Gastroesophageal sphincter (tissue), 4 donors: ENCODE results near the gene FOXL3. TPM values are rescaled to one million over a fixed set of nuclear protein-coding genes. Genes with fewer than 3 reads are reported as not detected.
"Not testable (repeated sequence)": the region's sequence is repeated elsewhere in the genome, so short reads cannot be mapped to it uniquely, and the experiment has no call there.

ENCODE experiments used
- ATAC-seq: fragments of 150-250 bp; one replicate; pipeline ENCODE4 v1.9.1; 2016; ENCODE audit warnings: mild to moderate bottlenecking, moderate library complexity
- H3K27ac ChIP-seq, 4 donors: fragments of 200-600 bp; sonication (generic) in 3 of 4; 1 replicate in 3 of 4; 2 replicates in 1 of 4; pipeline ENCODE4 v1.5.1; 2016 to 2019
- H3K27me3 ChIP-seq: fragments of 200-600 bp; sonication (generic); one replicate; pipeline ENCODE4 v1.5.1; 2019
- H3K36me3 ChIP-seq, 2 donors: fragments of 200-600 bp; sonication (generic); one replicate each; pipeline ENCODE4 v1.5.1; 2019; ENCODE audit warnings: control low read depth in 1 of 2
- H3K4me1 ChIP-seq, 3 donors: fragments of 200-600 bp; sonication (generic); 1 replicate in 2 of 3; 2 replicates in 1 of 3; pipeline ENCODE4 v1.5.1; 2016 to 2019; ENCODE audit warnings: control low read depth in 2 of 3
- H3K4me3 ChIP-seq, 2 donors: fragments of 200-600 bp; sonication (generic); one replicate each; pipeline ENCODE4 v1.5.1; 2019; ENCODE audit warnings: mild to moderate bottlenecking in 1 of 2, moderate library complexity in 1 of 2
- H3K9me3 ChIP-seq, 3 donors: fragments of 200-600 bp; sonication (generic); one replicate each; pipeline ENCODE4 v1.5.1; 2017 to 2019; ENCODE audit warnings: control low read depth in 2 of 3
- EP300 ChIP-seq: sonication (generic); formaldehyde crosslinking; IDR thresholded peaks from one replicate; pipeline ENCODE4 v1.6.1; 2017; ENCODE audit warnings: antibody characterized with exemption, mild to moderate bottlenecking
- POLR2A ChIP-seq, 2 donors: fragments of 450-650 bp; IDR thresholded peaks; one replicate each; pipeline ENCODE4 v1.6.1; 2017; ENCODE audit warnings: antibody characterized with exemption in 2 of 2, mild to moderate bottlenecking in 2 of 2, moderate library complexity in 1 of 2
- POLR2AphosphoS5 ChIP-seq: sonication (generic); formaldehyde crosslinking; IDR thresholded peaks from one replicate; pipeline ENCODE4 v1.6.1; 2017; ENCODE audit warnings: antibody characterized with exemption
- whole genome bisulfite sequencing, 2 donors: methylation state at CpG; one replicate each; pipeline ENCODE4 v1.1.5; 2018; ENCODE audit warnings: low coverage in 1 of 2; 5-methylcytosine and 5-hydroxymethylcytosine counted together
- total RNA-seq, 4 donors: library from RNA; depleted of rRNA; stranded (reverse); fragments of >200 nt; gene quantifications; one replicate each; pipeline ENCODE4 v1.1.0, GENCODE V29; 2016
- TF ChIP-seq, protein P1 (sequence below), 4 experiments: fragments of 200-600 bp in 2 of 4; fragments of 450-650 bp in 2 of 4; sonication (generic) in 1 of 4; IDR thresholded peaks; one replicate each; pipeline ENCODE4 v1.5.1; 2017 to 2019; ENCODE audit warnings: antibody characterized with exemption in 4 of 4, mild to moderate bottlenecking in 2 of 4, moderate library complexity in 2 of 4

Gene FOXL3
- total RNA-seq, 4 donors from 2014 or later, result not detected

DNA sequence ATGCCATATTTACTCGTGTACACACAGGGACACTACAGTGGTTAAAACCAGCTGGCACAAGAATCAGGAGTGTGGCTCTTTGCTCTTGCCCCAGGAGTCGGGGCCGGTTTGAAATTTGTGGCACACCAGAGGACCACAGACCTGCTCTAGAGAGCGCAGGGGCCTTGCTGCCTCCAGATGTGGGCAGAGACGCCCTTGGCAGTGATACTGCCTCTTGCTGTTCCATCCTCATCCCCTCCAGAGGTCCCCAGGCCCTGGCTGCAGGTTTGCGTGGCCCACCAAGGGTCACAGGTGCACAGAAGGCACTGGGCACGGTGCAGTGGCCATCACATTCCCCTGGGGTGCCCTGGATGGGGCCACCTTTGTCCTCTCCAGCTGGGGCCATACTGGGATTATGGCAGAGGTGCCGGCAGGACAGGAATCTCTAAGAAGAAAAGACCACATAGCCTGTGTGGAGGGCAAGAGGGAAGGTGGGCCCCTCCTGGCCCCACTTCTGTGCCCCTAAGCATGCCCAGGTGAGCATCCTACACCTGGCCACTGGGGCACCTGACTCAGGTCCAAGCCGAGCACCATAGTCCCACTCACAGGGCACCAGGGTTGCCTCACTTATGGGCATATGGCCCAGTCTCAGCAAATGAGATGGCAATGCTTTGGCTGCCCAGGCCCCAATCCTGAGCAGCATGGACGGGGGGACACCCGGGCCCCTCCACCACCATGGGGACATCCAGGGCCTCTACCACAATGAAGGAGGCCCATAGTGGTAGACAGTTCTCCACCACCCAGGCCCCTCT is 45.6 kb downstream of the FOXL3 start:
- no peak for TF ChIP-seq POLR2AphosphoS5
- TF ChIP-seq, protein P1, sequence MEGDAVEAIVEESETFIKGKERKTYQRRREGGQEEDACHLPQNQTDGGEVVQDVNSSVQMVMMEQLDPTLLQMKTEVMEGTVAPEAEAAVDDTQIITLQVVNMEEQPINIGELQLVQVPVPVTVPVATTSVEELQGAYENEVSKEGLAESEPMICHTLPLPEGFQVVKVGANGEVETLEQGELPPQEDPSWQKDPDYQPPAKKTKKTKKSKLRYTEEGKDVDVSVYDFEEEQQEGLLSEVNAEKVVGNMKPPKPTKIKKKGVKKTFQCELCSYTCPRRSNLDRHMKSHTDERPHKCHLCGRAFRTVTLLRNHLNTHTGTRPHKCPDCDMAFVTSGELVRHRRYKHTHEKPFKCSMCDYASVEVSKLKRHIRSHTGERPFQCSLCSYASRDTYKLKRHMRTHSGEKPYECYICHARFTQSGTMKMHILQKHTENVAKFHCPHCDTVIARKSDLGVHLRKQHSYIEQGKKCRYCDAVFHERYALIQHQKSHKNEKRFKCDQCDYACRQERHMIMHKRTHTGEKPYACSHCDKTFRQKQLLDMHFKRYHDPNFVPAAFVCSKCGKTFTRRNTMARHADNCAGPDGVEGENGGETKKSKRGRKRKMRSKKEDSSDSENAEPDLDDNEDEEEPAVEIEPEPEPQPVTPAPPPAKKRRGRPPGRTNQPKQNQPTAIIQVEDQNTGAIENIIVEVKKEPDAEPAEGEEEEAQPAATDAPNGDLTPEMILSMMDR (IDR thresholded peaks at IDR 0.05), result no peak
- TF ChIP-seq POLR2A (IDR thresholded peaks at IDR 0.05), result no peak
- no peak for TF ChIP-seq EP300
- no peak overlapping the region for H3K4me3 ChIP-seq
- peaks cover 2 to 17% (median 13%) of the 10 kb centered on the region in 3 donors for H3K4me1 ChIP-seq
- no CpG with 5 or more reads among the region's 11 CpGs for WGBS, 2 donors
- H3K9me3 ChIP-seq, result no peaks in the 10 kb centered on the region
- no peaks in the 10 kb centered on the region for H3K27me3 ChIP-seq
- no peak for ATAC-seq
- H3K27ac ChIP-seq, result no peak overlapping the region
- H3K36me3 ChIP-seq, result no peaks in the 10 kb centered on the region

DNA sequence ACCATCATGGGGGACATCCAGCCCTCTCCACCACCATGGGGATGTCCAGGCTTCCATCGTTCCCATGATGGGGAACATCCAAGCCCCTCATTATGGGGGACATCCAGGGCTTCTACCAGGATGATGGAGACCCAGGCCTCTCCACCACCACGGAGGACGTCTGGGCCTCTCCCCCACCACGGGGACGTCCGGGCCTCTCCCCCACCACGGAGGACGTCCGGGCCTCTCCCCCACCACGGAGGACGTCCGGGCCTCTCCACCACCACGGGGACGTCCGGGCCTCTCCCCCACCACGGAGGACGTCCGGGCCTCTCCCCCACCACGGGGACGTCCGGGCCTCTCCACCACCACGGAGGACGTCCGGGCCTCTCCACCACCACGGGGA is 46.2 kb downstream of the FOXL3 start:
- H3K9me3 ChIP-seq, H3K4me3 ChIP-seq, H3K36me3 ChIP-seq, ATAC-seq, H3K27me3 ChIP-seq, H3K27ac ChIP-seq: not testable (repeated sequence)
- peaks cover 2 to 17% (median 13%) of the 10 kb centered on the region in 3 donors for H3K4me1 ChIP-seq
- 100% methylated on average over 2 of the region's 25 CpGs; no CpG with 5 or more reads in 1 of the 2 donors for WGBS, 2 donors

DNA sequence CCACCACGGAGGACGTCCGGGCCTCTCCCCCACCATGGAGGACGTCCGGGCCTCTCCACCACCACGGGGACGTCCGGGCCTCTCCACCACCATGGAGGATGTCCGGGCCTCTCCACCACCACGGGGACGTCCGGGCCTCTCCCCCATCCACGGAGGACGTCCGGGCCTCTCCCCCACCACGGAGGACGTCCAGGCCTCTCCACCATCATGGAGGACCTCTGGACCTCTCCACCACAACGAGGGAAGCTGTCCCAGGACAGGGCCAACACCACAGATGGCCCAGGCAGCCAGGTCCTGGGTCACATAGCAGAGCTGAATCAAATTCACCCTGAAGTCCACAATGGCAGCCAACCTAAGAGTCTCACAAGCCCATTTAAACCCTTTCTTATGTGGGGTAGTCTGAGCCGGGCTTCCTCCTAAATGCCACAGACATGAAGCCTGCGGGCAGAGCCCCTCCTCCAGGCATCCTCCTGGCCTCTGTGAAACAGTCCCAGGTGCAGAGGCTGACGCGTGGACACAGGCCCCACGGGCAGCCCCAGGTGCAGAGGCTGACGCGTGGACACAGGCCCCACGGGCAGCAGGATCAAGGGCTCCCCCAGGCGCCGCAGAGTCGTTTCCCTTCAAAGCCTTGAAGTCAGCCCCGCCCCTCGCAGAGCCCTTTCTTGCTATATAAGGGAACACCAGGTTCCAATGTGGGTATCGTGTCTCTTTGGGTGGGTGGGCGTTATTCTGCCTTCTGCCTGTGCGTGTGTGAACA is 47.0 kb downstream of the FOXL3 start:
- H3K27me3 ChIP-seq, result no peaks in the 10 kb centered on the region
- H3K9me3 ChIP-seq, result no peaks in the 10 kb centered on the region
- TF ChIP-seq, protein P1 (IDR thresholded peaks at IDR 0.05), result no peak
- TF ChIP-seq POLR2AphosphoS5 (no peak), POLR2A (IDR thresholded peaks at IDR 0.05) (no peak)
- H3K27ac ChIP-seq, result no peak overlapping the region
- H3K4me1 ChIP-seq, result peaks cover 2 to 17% (median 13%) of the 10 kb centered on the region in 3 donors
- no peaks in the 10 kb centered on the region for H3K36me3 ChIP-seq
- no CpG with 5 or more reads among the region's 34 CpGs for WGBS, 2 donors
- no peak for ATAC-seq
- H3K4me3 ChIP-seq, result no peak overlapping the region

DNA sequence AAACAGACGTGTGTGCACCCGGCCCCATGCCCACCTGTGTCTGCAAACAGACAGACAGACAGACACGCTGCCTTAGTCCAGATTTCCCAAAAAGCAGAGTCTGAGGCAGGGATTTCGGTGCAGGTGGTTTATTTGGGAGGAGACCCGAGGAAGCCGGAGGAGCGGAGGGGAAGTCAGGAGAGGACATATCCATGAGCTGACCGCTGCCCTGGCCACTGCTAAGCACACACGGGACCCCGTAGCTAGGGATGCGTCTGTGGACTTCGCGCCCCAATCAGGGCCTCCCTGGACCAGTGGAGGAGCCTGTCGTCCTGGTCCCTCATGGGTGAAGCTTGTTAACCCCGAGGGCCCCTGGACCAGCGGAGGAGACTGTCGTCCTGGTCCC is 47.6 kb downstream of the FOXL3 start:
- TF ChIP-seq EP300 (no peak), POLR2AphosphoS5 (no peak), POLR2A (IDR thresholded peaks at IDR 0.05) (no peak)
- TF ChIP-seq, protein P1 (IDR thresholded peaks at IDR 0.05), result no peak
- ATAC-seq, result no peak
- no CpG with 5 or more reads among the region's 17 CpGs for WGBS, 2 donors

DNA sequence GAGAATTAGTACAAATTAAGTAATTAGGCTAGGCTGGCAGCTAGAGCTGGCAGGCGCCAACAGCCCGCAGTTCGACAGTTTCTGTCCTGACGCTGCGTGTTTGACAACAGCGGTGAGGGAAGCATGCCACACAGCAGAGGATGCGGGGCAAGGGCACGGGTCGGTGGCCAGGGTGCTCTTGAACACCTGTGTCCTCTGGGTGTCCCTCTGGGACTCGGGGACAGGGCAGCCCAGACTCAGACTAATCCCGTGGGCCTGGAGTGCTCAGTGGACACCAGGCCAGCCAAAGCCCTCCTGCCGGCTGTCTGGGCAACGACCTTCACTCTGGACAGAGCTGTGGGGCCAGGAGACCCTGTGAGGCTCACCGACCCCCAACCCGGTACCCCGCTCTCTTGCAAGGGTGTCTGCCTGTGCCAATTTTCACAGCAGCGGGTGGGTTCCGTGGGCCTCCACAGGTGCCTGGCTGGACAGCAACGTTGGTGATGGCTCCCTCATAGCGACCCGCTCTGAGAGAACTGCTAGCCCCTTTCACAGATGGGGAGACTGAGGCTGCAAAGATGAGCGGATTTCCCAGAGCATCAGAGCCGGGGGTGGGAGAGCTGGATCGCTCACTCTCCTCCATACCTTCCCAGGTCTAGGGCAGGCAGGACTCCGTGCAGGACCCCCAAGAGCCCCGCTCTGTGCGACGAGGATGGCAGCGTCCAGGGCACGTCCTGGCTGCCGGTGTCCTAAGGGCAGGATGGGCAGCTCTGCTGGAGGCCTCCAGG is 48.5 kb downstream of the FOXL3 start:
- H3K4me3 ChIP-seq, result no peak overlapping the region
- 87 to 100% methylated on average over 6 to 7 of the region's 31 CpGs for WGBS, 2 donors
- no peak for ATAC-seq

More for the DNA sequence above, 47.6 kb downstream of the FOXL3 start:
- Histone ChIP-seq H3K27ac (no peak overlapping the region), H3K4me3 (no peak overlapping the region), H3K4me1 (peaks cover 2 to 11% (median 9%) of the 10 kb centered on the region in 3 donors), H3K9me3 (no peaks in the 10 kb centered on the region), H3K27me3 (no peaks in the 10 kb centered on the region), H3K36me3 (no peaks in the 10 kb centered on the region)

More for the DNA sequence above, 48.5 kb downstream of the FOXL3 start:
- no peaks in the 10 kb centered on the region for H3K27me3 ChIP-seq
- TF ChIP-seq EP300, result no peak
- no peak for TF ChIP-seq POLR2A (IDR thresholded peaks at IDR 0.05)
- TF ChIP-seq, protein P1 (IDR thresholded peaks at IDR 0.05), result no peak
- no peak for TF ChIP-seq POLR2AphosphoS5
- H3K4me1 ChIP-seq, result peaks cover 0 to 2% (median under 1%) of the 10 kb centered on the region in 3 donors
- H3K36me3 ChIP-seq, result no peaks in the 10 kb centered on the region
- no peak overlapping the region for H3K27ac ChIP-seq
- H3K9me3 ChIP-seq, result no peaks in the 10 kb centered on the region
